ENCODE results near the gene ZSWIM9.
"Not testable (repeated sequence)": the region's sequence is repeated elsewhere in the genome, so short reads cannot be mapped to it uniquely, and the experiment has no call there.

ZSWIM9 gene

GRCh38 chr19:48210005-48210404 is 39.5 kb downstream of the ZSWIM9 start:
- no peak for DNase-seq (ENCODE audit: low read depth in 2 of 3, low spot score in 1 of 3)

DNA sequence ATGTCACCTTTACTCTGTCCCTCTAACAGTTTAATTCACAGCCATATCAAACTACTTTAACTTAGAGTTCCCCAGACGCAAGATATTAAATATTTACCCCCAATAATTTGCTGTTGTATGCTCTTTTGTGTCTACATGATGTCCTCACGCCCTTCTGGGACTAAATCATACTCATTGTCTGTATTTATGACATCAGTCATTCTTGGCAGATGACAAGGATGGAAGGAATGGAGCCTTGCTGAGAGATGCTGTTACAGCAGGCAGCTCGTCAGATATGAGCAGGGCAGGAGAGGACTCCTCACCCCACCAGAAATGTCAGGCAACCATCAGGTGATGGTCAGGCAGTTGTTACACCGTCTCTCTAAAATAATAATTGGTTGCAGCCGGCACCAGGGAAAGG is 43.5 kb downstream of the ZSWIM9 start:
- no peak for DNase-seq (ENCODE audit: low read depth in 2 of 3, low spot score in 1 of 3)

- DNase-seq (ENCODE audit: low read depth in 2 of 3, low spot score in 1 of 3): no peak
These were observed 46.5 kb downstream of the ZSWIM9 start for GRCh38 chr19:48216933-48217332.

GRCh38 chr19:48218997-48219396 is 48.5 kb downstream of the ZSWIM9 start:
- DNase-seq (ENCODE audit: low read depth in 2 of 3, low spot score in 1 of 3): no peak

GRCh38 chr19:48220784-48221183 is 50.3 kb downstream of the ZSWIM9 start:
- not testable (repeated sequence) for DNase-seq (ENCODE audit: low read depth in 2 of 3, low spot score in 1 of 3)

GRCh38 chr19:48221628-48222027 is 51.1 kb downstream of the ZSWIM9 start:
- DNase-seq (ENCODE audit: low read depth in 2 of 3, low spot score in 1 of 3): no peak

DNA sequence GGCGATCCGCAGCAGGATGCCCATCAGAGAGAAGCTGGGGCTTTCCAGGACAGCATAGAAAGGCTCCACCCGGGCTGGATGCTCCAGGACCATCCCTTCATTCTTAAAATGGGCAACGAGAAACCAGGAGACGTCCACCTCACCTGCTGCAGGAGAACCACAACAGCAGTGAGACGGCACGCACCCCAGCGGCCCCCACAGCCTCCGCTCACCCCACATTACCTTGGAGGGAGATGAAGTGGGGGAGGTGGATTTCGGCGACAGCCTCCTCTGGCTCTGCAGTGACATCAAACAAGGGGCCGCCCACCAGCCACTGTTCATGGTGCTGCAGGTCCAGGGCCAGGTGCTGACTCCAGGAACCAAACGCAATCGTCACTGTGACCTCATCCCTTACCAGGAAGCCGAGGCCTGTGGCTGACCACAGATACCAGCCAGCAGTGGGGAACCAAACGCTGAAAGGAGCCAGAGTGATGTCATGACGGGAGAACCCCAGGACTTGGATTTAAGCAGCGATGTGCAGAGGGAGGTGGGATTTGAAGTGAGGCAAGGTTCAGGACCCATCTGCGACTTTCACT is 60.2 kb downstream of the ZSWIM9 start:
- DNase-seq (ENCODE audit: low read depth in 2 of 3, low spot score in 1 of 3): peak in 1 of 3 donors; percentile 21

DNA sequence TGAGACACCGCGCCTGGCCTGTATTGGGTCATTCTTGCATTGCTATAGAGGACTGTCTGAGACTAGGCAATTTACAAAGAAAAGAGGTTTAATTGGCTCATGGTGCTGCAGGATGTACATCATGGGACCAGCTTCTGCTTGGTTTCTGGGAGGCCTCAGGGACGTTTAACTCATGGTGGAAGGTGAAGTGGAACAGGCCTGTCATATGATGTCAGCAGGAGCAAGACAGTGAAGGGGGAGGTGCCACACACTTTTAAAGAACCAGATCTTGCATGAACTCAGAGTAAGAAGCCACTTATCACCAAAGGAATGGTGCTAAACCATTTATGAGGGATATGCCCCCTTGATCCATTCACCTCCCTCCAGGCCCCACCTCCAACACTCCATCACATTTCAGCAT is 66.6 kb downstream of the ZSWIM9 start:
- no peak for DNase-seq (ENCODE audit: low read depth in 2 of 3, low spot score in 1 of 3)

GRCh38 chr19:48239120-48239519 is 68.6 kb downstream of the ZSWIM9 start:
- no peak for DNase-seq (ENCODE audit: low read depth in 2 of 3, low spot score in 1 of 3)

DNA sequence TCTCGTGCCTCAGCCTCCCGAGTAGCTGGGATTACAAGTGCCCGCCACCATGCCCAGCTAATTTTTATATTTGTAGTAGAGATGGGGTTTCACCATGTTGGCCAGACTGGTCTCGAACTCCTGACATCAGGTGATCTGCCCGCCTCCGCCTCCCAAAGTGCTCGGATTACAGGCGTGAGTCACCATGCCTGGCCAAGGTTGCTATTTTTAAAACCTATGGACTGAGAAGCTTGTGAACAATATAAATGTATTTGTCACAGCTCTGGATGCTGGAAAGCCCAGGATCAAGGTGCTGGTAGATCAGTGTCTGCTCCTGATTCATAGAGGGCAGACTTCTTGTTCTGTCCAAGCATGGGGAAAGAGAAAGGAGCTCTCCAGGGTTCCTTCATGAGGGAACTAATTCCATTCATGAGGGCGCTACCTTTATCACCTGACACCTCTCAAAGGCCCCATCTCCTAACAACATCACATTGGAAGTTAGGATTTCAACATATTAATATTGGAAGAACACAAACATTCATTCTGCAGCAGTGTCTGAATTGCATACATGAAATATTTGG is 69.2 kb downstream of the ZSWIM9 start:
- no peak for DNase-seq (ENCODE audit: low read depth in 2 of 3, low spot score in 1 of 3)

DNA sequence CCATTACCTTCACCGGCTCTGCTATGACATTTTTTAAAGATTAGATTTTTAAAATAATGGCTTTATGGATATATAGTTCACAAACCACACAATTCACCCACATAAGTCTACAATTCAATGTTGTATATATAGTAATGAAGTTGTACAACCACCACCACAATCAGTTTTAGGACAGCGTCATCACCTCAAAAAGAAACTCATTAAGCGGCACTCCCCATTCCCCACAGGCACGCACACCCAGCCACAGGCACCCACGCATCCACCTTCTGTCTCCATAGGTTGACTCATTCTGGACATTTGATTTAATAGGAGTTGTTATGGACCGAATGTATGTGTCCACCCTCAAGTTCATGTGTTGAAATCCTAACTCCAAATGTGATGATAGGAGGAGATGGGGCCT is 71.3 kb downstream of the ZSWIM9 start:
- DNase-seq (ENCODE audit: low read depth in 2 of 3, low spot score in 1 of 3): not testable (repeated sequence)

GRCh38 chr19:48244281-48244680 is 73.8 kb downstream of the ZSWIM9 start:
- DNase-seq (ENCODE audit: low read depth in 2 of 3, low spot score in 1 of 3): no peak

GRCh38 chr19:48246101-48246500 is 75.6 kb downstream of the ZSWIM9 start:
- DNase-seq (ENCODE audit: low read depth in 2 of 3, low spot score in 1 of 3): no peak

GRCh38 chr19:48247212-48247611 is 76.7 kb downstream of the ZSWIM9 start:
- DNase-seq (ENCODE audit: low read depth in 2 of 3, low spot score in 1 of 3): no peak

Measured in stimulated activated CD4-positive, alpha-beta T cell treated with anti-CD3 and anti-CD28 coated beads, Interleukin-12 subunit alpha, Interleukin-12 subunit beta, amount 100 ng/mL, for 48 hours (primary cell).